HG02798 (cell line): ENCODE measurements around the gene FOXN1.
A peak's percentile ranks its signal among the peaks of the same experiment; 100 is the strongest.

Source experiments
- ATAC-seq: cut with Tn5 transposase; IDR thresholded peaks from one replicate; pipeline ENCODE4 v1.9.1; 2021; ENCODE audit warnings: mild to moderate bottlenecking; ENCODE audit not compliant: unreplicated experiment, poor library complexity

FOXN1 gene

DNA sequence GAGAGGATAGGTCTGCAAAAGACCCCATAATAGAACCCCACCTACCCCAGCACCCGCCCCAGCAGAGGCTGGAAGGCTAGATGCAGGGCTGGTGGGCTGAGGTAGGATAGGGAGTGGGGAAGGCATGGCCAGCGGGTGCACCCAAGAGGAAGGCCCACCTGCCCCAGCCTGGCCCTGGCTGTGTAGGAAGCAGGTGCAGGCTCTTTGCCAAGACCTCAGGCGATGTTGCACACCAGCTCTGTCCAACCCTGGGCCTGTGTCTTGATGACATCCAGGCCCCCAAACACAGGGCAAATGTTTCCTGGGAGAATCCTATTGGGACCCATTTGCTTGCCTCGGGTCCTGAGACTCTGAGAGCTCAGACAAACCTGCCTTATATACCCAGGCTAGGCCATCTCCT lies 34.1 kb downstream of the FOXN1 start:
- no peak for ATAC-seq

GRCh38 chr17:28541439-28541838 lies 35.3 kb downstream of the FOXN1 start:
- no peak for ATAC-seq

DNA sequence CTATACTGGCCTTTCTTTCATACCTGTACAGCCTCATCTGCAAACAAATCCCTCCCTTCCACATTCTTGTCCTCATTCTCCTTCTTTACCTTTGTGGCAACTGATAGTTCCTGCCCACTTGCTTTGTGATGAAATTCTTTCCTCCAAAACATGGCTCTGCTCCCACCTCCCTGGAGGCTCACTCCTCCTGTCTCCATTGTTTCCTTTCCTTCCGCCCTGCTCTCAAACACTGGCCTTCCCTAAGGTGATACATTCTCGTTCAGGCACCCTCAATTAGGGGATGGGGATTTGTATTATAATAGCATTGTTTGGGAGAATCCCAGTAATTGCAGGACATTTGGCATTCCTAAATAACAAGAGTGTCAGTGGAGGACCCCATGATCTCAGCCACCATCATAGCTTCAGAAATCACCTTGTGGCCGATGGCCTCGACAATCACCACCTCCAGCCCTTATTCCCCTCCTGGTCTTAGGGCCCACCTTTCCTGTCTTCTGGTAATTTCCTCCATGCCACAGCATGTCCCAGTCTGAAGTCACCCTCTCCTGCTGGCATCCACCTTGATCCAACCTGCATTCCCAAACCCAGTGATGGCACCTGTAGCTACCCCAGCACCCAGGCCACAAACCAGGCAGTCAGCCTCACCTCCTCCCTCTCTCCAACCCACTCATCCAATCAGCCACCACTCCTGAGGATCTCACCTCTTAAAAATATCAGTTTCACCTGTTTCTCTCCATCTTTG lies 38.4 kb downstream of the FOXN1 start:
- ATAC-seq, result no peak

- no peak for ATAC-seq
Measured at GRCh38 chr17:28545141-28545503, 39.0 kb downstream of the FOXN1 start.

- no peak for ATAC-seq
Measured at GRCh38 chr17:28545787-28546415, 39.8 kb downstream of the FOXN1 start.

- ATAC-seq, result no peak
Measured at GRCh38 chr17:28547096-28547622, 41.0 kb downstream of the FOXN1 start.

DNA sequence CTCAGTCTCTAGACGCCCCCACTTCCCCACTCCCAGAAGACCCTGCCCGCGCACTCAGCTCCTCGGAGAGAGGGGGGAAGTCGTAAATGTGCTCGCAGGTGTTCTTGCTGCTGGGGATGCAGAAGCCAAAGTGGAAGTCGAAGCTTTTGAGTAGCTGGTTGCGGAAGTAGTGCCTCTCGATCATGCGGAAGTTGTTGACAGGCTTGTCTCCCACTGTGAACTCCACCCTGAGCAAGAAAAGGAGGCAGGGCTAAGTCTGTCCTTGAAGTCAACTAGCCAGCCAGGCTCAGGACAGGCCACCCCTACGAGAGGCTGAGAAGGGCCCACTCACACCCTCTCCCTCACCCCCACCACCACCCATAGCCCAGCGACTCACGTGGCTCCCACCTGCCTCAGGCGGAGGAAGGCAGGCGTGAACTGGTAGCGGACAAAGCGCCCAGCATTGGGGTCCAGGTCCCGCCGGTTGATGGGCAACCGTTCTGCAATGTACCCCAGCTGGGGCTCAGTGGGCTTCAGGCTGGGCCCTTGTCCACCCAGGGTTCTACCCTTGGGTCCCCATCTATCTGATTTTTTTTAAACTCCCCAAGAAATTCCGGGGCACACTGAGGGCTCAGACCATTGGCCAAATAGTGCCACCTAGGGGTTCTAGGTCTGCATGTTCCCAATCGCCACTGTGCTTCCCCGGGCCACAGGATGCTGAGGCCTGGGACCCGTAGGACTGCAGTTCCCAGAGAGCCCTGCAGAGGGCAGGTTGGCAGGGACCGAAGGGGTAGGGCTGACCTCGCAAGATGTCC lies 41.7 kb downstream of the FOXN1 start:
- no peak for ATAC-seq

GRCh38 chr17:28548417-28549130 lies 42.4 kb downstream of the FOXN1 start:
- ATAC-seq, result no peak

DNA sequence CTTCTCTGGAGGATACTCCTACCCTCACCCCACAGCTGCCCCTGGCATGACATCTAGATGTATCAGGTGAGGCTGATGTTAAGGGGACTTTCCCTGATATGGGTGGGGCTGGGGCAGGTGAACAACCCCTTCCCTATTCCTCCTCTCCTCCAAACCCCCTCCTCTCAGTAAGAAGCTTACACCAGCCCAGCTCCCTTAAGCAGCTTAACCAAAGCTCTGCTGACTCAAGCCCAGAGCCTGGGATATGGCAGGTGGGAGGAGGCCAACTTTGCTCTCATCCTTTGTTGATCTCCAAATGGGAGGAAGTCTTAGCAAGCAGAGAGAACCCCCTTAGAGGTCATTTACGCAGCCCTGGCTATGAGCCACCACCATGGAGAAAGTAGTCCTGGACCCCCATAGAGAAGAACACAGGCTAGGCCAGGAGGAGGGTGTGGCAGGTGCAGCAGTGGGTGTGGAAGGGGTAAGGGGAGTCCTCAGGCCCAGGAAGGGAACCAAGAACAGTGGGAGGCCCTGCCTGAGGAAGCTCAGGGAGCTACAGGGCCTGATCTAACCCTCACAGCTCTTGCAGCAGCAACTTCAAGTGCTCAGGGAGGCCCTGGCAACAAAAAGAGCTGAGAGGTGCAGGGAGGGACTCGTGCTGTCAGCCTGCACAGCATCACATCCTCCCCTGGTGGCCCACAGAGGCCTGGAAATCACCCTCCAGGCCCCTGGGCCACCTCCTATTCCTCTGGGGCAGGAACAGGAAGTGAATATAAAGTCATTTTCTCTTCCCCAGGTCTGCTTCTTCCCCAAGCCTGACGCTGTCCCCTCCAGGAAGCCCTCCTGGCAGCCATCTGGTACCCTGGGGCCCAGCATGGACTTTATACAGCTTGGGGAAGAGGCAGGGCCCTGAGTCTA lies 43.3 kb downstream of the FOXN1 start:
- ATAC-seq, result no peak

GRCh38 chr17:28550858-28551257 lies 44.7 kb downstream of the FOXN1 start:
- ATAC-seq, result no peak

DNA sequence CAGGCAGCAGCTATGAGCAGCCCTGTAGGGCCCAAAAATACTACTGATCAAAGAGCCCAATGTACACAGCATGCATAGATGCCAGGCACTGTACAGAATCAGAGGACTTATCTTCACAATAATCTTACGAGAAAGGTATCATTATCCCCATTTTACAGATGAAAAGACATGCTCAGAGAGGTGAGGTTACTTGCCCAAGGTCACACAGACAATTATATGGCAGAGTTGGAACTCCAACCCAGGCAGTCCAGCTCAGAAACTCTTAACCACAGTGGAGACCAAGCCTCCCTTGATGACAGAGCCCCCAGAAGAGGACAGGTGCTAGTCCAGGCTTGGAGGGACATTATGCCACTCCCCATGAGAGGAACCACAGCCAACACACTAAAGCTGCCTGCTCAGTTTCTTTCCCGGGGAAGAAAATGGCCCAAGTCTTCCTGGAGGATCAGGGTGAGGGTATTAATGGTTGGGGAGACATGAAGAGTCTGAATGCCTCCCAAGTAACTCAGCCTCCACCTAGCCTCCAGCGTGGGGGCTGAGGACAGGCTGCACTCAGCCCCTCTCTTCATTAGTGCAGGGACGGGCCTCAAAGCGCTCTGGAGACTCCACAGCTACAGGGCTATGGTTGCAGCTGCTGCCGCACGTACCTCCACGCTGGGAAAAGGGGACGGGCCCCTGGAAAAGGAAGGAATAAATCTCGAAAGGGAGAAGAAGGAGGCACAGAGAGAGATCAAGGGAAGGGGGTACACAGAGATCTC lies 45.5 kb downstream of the FOXN1 start:
- ATAC-seq, result no peak

GRCh38 chr17:28552176-28552999 lies 46.2 kb downstream of the FOXN1 start, which contains the start of gene UNC119:
Gene UNC119, minus strand, starts transcription at chr17:28552624. Its CDS starts 67 bp downstream, at chr17:28552557.
- peak; percentile 67 for ATAC-seq

GRCh38 chr17:28553000-28553505 lies 46.9 kb downstream of the FOXN1 start:
- ATAC-seq, result no peak

DNA sequence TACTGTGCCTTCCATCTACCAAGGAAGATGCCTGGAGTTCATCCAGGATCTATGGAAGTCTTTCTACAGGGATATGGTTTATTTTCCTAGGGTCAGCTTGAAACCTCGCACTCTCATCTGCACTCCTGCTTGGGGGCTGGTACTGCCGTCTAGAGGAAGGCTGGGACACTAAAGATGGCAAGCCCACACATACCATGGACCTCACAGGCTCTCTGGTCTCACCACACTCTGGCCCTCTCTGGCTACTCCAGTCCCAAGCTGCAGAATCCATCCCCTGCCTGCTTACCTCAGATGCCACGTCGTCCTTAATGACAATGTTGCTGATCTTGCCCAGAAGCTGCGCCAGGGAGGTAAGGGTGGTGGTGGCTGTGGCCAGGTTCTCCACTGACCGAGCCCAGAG lies 48.4 kb downstream of the FOXN1 start:
- ATAC-seq, result no peak

DNA sequence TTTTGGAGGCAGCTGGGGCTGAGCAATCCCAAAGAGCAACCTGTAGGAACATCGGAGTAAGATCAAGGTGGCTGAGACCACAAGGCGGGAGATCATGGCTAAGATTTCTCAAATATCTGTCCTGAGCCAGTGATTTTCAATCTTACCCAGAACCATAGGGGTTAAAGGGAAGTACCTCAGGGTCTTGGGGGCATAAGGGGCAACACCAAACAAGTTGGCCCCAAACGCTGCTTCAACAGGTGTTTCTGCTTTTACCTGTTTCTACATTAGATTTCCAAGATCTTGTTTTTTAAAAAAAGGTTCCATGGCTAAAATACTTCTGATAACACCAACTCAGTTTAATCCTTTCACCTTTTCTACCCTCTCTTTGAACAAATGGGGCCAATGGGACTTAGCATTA lies 48.9 kb downstream of the FOXN1 start:
- no peak for ATAC-seq

DNA sequence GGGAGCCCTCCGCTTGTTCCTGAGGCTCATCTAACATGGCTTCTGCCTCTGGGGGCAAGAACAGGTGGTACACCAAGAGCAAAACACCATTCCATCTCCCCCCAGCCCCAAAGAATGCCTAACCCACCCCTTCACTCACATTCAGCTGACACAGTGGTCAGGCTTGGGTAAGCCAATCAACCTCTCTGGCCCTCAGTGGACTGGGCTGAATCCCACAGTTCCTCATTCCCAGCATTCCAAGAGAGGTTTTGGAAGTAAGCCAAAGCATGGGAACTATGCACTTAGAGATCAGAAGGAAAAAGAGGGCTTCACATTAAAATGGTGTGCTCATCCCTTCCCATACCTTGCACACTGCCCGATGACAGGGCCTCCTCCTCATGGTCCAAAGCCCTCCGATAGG lies 57.3 kb downstream of the FOXN1 start:
- no peak for ATAC-seq

DNA sequence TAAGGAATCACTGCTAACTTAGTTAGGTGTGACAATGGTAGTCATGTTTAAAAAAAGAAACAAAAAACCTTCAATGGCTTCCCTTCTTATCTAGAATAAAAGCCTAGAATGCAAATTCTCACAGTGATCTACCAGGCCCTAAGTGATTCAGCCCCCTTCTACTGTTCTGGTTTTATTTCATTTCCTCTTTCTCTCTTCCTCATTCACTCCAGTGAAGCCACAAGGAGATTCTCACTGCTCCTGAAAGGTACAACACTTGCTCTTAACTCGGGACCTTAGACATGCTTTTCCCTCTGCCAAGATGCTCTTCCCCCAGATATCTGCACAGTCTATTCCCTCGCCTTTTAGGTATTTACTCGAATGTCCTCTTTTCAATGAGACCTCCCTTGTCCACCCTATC lies 61.5 kb downstream of the FOXN1 start:
- no peak for ATAC-seq

DNA sequence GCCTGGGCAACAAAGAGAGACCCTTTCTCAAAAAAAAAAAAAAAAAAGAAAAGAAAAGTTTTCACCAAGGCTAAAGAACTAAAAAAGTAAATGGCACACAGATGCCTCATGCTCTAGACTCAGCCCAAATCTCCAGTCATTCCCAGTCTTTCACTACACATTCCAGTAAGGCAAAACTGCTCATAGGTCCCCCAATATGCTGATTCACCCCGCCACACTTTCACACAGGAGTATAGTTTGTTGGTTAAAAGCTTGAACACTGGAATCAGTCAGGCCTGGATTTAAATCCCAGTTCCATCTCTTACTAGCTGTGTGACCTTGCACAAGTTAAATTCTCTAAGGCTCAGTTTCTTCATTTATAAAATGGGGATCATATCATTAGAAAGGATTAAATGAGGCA lies 63.3 kb downstream of the FOXN1 start:
- no peak for ATAC-seq
